GM19328 (cell line): ENCODE measurements around the gene LDLRAD4.
"Not testable (repeated sequence)": the region's sequence is repeated elsewhere in the genome, so short reads cannot be mapped to it uniquely, and the experiment has no call there.

Experiments used
- ATAC-seq: cut with Tn5 transposase; IDR thresholded peaks from one replicate; pipeline ENCODE4 v1.9.1; 2021; ENCODE audit warnings: mild to moderate bottlenecking, moderate library complexity; ENCODE audit not compliant: unreplicated experiment

The LDLRAD4 gene

DNA sequence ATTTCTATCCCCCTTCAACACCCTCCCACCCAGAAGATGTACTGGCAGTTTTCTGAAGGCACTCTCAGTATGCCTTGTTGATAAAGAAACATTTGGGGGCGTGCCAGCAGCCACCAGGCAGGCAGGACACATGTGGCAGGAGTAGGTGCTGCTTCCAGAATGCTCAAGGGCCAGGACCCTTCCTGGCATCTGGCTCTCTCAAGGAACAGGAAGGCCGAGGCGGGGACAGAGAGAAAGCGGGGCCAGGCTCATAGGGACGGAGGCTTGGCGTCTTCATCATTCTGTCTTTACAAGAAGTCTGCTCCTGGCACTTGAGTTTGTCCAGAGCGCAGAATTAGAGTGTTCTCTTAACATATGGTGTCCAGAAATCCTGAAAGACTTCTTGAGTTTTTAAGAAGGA, 386.2 kb downstream of the LDLRAD4 start:
- ATAC-seq = no peak

DNA sequence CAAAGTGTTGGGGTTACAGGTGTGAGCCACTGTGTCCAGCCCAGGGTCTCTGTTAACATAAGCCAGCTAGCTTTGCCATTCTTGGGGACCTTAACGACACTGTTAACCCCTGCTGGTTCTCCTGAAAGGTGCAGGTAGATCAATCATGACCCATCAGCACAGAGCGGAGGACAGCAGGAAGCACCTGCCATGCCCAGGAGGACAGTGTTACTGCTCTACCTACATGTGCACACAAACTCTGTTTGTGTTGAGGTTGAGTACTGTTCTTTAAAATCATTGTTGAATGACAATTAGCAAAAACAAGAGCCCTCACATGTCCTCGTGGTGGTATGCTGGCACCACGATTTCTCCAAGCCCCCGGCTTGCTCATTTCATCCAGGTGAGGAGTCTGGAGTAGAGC, 386.9 kb downstream of the LDLRAD4 start:
- no peak for ATAC-seq

DNA sequence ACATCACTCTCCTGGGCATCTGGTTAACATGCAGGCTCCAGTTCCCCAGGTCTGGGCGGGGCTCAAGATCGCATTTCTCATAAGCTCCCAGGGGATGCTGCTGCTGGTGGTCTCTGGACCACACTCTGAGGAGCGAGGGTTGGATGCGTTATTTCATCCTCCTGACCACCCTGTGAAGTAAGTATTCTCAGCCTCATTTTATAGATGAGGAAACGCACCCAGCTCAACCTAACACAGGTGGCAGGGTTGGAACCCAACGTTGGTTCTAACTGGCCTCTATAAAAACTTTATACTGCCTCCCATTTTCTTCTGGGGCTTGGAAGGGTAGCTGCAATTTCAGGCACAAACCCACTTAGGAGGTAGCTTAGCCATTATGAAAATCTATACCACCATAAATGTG, 387.3 kb downstream of the LDLRAD4 start:
- no peak for ATAC-seq

DNA sequence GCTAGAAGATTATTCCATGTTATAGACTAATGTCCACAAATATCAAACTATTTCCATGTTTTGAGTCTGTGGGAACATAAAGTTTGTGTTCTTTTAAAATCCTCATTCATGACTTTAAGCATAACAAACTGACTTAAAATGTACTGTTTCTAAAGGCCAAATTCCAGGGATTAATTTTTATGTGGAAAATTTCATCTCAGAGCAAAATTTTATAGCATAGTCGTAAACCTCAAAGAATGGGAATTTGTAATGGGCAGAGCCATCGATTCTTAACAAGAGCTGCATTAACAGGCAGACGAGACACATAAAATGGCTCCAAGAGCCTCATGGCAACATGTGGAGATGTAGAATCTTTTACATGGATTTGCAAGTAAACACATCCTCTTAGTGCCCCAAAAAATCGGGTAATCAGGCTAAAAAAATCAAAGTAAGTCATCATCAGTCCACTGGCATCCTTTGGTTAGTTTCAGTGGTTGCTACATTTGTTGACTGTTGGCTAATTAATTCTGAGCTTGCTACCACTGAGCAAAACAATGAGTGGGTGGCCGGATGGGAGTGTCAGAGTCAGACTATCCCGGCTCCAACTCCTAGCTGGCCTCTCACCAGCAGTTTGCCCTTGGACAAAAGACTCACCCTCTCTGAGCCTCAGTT, 388.2 kb downstream of the LDLRAD4 start:
- ATAC-seq = no peak

DNA sequence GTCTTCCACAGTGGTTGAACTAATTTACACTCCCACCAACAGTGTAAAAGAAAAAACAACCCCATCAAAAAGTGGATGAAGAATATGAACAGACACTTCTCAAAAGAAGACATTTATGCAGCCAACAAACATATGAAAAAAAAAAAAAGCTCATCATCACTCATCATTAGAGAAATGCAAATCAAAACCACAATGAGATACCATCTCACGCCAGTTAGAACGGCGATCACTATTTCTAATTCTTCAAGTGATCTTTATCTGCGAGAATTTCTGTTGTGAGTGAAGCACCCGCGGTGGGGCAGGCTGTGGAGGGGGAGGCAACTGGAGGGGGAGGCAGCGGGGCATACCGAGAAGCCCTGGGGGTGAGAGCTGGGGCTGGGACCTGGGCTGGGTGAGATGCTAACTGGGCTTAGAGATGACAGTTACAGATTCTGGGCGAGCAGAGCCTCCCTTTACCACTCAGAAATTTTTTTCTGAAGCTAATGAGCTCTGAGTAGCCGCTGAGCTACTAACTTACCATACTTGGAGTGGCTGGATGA, 389.5 kb downstream of the LDLRAD4 start:
- not testable (repeated sequence) for ATAC-seq

DNA sequence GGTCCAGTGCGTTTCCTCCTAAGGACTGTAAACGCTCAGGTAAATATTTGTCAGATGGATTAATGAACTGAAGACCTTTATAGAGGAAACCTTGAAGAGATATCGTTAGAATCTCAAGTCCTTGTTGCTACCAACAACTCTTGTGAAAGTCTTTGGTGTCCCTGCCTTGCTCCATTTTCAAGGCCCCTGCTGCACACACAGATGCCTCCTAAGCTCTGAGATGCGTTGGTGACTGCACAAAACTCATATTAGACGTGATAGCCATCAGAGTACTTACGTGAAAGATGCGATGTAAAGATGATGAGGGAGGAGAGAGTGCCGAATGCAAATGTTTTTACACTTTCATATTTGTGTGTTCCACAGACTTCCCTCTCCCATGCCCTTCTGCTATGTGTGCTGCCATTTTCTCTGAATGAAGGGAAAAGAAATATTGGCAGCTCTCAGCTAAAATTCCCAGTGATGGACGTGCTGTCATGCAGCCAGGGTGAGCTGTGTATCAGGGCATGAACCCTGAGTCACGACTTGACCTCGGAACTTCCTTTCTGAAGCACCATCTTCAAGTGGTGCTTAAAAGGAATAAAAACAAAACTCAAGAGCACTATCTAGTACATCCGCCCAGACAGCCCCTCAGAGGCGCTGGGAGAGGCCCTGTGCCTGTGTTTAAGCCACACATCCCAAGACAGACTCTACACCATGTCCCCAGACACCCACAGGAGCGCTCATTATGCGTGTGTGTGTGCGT, 390.4 kb downstream of the LDLRAD4 start:
- no peak for ATAC-seq

DNA sequence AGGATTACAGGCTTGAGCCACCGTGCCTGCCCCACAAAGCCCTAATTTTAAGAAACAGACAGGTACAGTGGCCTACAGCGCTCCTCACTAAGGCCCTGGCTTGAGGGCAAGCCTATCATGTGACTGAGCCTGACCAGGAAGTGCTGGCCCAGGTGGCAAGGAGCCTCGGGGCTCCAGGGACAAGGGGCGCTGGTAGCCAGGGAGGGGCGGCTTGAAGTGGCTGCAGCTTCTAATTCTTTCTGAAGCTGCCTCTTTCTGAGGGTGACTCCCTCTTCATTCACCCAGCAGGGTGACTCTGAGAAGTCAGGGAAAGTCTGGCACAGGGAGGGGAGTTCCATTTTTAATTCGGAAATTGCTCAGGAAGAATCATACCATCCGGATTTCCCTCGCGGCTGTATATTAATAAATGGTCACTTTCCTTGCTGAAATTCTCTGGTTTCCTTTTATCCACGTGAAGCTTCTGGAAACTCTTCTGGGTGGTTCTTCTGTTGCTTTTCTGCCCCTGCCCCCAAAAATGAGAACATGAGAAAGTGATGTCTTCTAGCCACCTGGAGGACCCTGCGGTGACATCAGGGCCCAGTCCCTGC, 392.1 kb downstream of the LDLRAD4 start:
- ATAC-seq = no peak

DNA sequence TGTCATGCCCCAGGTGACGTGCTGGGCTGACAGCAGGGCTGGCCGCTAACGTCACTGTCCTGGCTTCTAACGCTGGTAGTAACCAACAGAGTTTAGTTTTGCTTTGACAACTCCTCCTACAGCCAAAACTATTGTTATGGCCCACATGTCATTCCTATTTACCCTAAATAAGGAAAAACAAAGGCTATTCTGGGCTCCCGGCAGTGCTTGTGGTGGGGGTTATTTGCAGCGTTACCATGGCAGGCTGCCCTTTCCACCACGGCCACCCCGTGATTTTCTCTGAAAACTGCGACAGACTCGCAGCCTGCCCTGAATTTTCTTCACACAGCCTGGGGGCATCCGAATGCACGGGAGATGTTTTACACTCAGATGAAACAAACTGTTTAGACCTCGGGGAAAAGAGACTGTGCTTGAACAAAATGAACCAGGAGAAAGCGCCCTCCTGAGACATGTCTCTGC, 392.6 kb downstream of the LDLRAD4 start:
- no peak for ATAC-seq

DNA sequence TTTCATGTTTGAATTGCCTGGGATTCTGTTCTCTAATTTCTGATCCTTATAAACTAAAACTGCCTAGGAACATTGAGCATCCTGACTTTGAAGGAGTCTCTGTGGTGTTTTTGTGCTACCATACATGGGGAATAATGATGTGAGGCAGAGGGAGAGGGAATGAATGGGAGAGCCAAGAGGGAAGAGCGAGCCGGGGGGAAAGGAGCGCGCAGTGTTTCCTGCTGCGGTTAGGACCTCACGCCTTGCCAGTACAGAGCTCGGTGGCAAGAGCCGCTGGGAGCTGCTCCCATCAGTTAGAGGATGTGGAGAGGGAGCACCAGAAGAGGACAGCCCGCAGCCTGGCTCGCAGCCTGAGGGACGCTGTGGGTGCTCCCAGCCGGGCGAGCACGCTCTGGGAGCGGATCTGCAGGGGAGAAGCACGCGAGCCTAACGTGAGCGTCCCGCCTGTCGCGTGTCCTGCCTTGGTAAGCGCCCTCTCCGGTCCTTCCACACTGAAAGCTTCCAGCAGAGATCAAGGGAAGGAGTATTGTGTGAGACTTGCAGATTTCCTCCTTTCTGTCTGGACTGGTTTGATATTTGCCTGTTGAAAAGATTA, 393.1 kb downstream of the LDLRAD4 start:
- no peak for ATAC-seq

DNA sequence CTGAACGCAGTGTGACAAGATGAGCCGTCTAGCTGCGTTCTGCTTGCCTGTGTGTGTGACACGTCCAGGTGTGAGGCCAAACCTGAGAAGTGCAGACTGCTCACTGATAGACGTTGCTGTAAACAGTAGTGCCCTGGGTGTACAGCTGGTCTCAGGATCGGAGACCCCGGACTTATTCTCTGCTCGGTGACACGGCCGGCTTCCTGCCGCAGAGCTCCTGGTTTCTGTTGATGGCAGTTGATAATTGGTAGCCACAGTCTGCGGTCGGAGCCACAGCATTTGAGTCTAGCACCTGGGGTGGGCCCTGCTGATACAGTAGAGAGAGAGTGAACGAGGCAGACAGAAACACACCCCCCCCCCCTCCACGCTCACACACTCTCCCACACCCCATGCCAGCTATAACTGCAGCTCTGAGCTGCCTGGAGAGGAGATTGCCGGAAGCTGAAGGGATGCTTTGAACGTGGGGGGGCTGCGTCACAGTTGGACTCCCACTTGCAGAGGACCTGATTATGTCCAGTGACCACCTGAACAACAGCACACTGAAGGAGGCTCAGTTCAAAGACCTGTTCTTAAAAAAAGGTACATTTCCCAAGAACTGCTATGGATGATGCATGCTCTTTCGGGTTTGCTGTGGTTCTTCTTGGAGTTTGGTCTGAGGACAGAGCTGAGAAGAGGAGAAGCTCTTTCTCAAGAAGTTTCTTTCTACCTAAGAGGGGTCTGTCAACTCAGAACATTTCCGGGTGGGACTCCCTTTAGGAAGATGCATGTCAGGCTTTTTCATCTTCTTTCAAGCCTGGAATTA, 393.8 kb downstream of the LDLRAD4 start:
- peak; percentile 55 for ATAC-seq

DNA sequence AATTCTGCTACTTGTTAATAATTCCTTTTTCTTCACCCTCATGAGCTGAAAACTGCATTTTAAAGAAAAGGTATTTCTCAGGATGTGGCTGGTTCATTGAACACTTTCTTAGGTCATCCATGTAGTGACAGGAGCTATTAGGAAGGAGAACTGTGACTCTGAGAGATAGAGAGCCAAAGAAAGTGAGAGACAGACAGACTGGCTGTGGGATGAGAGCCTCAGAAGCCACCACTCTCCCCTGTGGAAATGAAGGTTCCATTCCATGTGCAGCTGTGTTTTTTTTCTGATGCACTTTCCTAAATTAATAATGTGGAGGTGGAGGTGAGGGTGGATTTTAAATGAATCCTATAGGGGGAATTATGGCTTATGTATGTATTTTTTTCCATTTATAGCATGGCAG, 394.5 kb downstream of the LDLRAD4 start:
- no peak for ATAC-seq

DNA sequence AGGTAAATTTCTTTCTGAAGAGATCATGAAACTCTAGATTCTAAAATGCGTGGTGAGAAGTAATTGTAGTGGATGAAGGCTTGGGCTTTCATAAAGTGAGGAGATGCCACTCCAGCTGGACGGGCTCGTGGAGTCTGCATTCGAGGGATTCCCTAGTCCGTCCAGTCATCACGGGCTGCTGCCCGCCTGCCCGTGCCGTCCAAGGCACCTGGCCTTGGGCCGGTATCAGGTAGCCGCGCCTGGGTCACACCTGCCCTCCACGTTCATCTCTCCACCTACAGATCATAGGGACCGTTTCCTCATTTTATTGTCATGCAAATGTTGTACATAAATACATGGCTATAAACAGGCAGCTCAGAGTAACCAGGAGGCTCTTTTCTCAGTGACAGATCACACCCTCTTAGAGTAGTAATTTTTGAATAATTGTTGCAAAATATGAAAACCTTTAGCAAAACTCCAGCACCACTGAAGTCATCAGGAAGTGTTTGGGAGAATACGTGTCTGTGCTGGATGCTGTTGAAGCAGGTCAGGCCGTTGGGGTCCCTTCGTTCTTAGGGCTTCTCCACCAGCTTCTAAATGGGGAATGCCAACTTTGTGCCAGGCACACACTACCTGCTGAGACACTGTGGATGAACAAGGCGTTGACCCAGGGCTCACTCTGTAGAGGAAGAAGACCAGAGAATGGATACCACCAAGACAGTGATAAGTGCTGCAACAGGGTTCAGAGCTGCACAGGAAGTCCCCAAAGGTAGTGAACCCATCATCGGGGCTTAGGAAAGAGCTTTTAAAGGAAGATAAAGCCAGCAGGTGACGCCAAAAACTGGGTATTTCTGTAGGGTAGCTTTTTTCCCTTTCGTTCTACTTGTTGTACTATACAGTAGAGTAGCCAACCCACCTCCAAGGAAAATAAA, 395.3 kb downstream of the LDLRAD4 start:
- no peak for ATAC-seq

DNA sequence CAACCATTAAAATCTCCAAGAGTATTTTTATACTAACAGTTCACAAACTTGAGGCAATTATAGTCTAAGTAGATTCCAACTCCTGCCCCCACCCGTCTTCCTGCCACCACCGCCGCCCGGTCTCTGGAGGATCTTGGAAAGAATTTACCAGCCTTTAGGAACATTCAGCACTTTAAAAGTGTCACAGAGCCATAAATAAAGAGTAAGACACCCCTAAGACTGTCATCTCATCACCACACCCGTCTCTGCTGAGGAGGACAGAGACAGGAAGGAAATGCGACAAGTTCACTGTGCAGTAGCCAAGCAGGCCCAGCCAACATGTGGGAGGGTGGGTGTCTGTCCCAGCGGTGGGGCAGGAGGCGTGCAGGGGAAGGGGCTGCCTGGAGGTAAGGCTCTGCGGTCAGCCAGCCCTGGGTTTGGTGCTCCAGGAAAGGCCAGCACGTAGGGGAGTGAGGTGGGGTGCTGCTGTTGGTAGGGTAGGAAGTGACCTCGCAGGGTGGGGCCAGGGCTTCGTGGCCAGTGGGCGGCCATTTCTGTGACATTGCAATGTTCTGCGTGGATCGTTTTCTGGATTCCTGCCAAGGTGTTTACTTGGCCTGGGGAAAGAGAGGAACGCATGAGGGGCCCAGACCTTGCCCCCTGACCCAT, 396.2 kb downstream of the LDLRAD4 start:
- no peak for ATAC-seq

DNA sequence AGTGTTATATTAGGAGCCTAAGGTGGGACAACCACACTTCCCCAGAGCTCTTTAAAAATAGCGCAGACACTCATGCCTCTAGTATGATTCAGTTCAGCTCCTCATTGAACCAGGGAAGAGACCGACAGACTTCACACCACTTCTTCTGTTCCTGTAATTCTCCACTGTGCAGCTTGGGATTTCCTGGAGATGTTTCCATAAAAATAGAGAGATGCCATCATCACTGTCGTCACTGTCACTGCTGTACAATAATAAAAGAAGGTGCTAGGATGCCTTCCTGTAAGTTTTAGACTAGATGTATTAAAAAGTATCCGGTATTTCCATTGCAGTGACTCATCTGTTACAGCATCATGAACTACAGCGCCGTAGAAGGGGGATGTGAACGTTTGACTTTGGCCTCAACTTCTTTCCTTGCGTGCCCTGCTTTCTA, 396.9 kb downstream of the LDLRAD4 start:
- no peak for ATAC-seq

DNA sequence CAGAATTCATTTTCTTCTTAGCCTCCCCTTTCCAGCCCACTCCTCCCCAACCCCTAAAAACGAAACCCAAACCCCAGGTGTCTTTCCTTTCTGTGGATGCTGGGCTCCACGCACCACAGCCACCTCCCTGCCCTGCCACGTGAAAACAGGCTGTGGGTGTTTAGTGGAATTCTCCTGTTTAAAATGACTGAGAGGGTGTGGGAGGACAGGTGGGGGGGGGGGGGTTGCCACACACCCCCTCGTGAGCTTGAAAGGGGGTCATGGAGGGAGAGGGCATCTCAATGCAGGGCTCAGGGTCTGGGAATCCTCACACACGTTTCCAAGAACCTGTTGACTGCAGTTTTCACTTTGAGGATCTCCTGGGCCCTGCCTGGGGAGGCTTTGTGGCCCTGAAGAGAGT, 397.5 kb downstream of the LDLRAD4 start:
- ATAC-seq = no peak

DNA sequence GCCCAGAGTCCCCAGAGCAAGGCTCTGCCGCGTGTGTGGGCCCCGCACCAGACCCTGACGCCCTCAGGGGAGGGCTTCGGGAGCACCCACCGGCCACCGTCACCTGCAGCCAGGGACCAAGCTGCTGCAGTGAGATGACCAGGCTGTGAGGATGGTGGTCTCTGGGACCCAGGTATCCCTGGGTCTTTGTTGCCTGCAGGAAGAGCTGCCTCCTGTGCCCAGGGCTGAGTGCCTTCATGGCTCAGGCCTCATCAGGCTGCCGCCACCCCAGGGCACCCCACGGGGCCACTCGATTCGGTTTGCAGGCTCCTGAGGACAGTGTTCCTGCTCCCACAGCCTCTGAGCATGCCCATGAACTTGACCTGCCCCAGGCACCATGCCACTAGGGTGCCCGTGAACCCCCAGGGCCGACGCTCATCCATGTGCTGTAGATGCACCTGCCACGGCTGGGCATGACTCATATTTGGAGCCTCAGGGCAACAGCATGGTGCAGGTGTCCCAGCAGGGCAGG, 398.0 kb downstream of the LDLRAD4 start:
- no peak for ATAC-seq

DNA sequence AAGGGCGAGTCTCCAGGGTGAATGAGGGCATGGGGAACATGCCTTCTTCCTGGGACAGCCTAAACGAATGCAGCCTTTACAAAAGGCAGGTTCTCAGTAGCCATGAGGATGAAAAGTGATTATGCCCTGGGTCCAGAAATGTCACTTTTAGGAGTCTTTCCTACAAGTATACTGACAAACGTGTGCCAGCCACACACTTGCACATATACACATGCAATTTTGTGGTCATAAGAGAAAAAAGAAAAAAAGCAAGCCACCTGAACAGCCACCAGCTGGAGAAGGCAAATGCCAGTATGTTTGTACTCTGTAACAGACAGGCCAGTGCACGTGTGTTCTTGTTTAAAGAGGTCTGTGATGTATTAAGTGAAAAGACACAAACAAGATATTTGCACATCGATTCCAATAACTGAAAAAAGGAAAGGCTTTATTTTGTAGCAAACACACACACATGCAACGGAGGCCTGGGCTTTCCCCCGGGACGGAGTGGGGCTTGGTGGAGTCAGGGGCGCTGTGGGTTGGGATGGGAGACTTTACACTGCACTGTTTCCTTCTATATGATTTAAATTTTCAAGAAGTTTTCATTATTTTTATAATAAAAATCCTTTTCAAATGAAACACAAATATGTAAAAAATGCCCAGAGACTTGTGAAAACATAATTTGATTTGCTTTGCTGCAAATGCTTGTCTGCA, 399.4 kb downstream of the LDLRAD4 start:
- no peak for ATAC-seq

DNA sequence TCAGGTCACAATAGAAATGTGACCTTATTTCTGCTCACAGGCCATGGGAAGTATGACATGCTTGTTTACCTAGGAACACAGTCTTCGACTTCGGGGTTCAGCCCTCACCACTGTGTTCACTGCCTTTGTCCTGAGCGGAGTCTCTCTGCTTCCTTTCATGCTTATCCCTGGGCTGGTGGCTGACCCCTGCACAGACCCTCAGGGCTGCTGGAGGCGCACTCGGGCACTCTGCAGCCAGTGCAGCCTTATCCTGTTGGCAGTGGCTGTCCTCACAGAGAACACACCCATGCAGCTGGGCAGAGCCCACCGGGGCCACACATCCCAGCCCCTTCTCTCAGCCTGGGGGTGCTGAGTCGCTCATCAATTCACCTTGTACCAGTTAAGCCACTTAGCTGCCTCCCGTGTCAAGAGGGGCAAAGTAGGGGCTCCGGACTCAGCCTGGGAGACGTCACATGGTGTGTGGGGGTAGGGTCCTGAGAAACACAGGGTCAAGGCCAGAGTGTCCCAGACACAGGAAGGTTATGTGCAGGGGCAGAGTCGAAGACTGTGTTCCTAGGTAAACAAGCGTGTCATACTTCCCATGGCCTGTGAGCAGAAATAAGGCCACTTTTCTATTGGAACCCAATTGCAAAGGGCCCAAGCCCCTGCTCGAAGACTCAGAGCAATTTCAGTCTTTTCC, 400.3 kb downstream of the LDLRAD4 start:
- ATAC-seq = no peak
